ENCODE data around the gene CYSLTR2.

DNA sequence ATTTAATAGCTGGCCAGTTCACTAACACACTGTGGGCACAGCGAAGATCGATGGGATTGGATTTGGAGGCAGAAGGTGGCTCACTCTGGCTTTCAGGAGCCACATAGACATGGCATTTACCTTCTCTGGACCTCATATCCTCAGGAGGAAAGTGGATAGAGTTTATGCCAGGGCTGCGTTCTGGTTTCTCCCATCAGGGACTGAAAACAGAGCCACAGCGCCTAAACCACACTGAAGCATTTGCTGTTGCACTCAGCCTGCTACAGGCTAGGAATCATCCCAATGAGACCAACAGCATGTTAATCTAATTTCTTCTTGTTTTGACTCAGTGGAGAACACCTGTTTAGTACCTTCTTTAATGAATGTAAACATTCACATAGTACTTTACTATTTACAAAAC is 1.6 kb downstream of the CYSLTR2 start:
- TF ChIP-seq CTCF (IDR thresholded peaks at IDR 0.05) (no peak), POLR2A (IDR thresholded peaks at IDR 0.05) (no peak), POLR2AphosphoS5 (IDR thresholded peaks at IDR 0.05) (no peak), EP300 (IDR thresholded peaks at IDR 0.05; ENCODE audit: low read depth) (no peak)

All from transverse colon (tissue), 4 donors.